COLO829 (cell line): ENCODE results near the gene FKBP5.

Experiments
- DNase-seq: peaks from one replicate; pipeline ENCODE4 v3.0.0; 2012; ENCODE audit warnings: low spot score

FKBP5 gene

DNA sequence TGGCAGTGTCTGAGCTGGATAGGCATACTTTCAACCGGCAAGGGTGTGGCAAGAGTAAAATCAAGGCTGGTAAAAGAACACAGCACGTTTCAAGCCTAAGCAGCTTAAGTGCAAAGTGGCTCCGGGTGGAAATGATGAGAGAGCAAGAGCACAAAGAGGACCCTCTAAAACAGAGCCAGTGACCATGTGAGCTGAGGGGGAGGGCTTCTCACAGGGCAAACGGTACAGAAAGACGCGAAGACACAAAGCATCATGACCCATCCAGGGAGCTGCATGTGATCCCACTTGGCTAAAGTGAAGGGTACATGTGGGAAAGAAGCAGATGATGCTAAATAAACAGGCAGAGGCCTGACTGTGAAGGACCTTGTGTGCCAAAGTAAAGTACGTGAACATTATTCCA is 25.7 kb downstream of the FKBP5 start:
- no peak for DNase-seq

- DNase-seq: no peak
Observed at GRCh38 chr6:35654883-35655282, 33.8 kb downstream of the FKBP5 start.

- DNase-seq: no peak
Observed at GRCh38 chr6:35651244-35651643, 37.5 kb downstream of the FKBP5 start.

GRCh38 chr6:35650015-35650414 is 38.7 kb downstream of the FKBP5 start:
- no peak for DNase-seq

GRCh38 chr6:35648203-35648602 is 40.5 kb downstream of the FKBP5 start:
- DNase-seq: no peak

DNA sequence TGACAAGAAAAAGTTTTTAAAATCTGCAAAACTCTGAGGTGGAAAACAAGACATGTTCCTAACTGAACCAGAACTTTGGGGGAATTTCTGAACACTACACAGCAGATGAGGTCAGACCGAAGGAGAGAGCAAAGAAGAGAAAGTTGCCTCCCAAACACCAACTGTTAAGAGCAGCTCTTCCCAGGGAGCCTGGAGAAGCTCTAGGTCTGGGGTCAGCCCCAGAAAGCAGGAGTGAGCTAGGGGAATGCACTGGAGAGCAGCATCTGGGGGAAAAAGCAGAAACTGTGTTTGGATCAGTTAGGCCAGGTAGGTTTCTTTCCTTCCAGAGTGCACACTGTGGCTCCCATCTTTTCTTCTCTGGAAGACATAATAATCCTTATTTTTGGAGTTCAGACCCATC is 41.3 kb downstream of the FKBP5 start:
- no peak for DNase-seq

- no peak for DNase-seq
Observed at GRCh38 chr6:35643162-35643535, 45.6 kb downstream of the FKBP5 start.

GRCh38 chr6:35642471-35643161 is 46.1 kb downstream of the FKBP5 start:
- no peak for DNase-seq

DNA sequence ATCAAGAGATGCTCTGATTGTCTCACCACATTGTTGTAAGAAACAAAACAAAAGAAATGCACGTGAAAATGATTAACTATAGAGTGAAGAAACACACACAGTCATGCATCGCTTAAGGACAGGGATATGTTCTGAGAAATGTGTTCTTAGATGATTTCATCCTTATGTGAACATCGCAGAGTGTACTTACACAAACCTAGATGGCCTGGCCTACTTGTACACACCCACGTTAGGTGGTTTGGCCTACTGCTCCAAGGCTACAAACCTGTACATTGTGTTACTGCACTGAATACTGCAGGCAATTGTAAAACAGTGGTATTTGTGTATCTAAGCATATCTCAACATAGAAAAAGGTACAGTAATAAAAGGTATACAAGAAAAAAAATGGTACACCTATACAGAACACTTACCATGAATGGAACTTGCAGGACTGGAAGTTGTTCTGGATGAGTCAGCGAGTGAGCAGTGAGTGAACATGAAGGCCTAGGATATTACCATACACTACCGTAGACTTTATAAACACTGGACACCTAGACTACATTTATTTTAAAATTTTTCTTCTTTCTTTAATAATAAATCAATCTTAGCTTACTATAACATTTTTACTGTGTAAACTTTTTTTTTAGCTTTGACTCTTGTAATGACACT is 48.6 kb downstream of the FKBP5 start:
- DNase-seq: no peak

DNA sequence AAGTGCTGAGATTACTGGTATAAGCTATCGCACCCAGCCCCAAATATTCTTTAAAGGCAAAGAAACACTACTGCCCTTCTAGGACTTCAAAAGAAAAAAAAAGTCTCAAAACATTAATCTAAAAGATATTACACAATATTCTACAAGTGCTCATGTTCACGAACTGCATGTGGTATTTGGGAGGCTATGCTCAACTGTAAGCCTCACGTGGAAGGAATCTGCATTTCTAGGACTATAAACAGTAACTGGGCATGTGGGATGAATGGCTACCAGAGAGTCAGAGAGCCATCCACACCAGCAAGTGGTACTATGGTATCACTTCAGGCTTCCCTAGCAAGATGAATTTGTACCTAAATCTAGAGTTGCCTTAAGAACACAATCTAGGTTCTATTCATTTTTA is 50.0 kb downstream of the FKBP5 start:
- DNase-seq: no peak

DNA sequence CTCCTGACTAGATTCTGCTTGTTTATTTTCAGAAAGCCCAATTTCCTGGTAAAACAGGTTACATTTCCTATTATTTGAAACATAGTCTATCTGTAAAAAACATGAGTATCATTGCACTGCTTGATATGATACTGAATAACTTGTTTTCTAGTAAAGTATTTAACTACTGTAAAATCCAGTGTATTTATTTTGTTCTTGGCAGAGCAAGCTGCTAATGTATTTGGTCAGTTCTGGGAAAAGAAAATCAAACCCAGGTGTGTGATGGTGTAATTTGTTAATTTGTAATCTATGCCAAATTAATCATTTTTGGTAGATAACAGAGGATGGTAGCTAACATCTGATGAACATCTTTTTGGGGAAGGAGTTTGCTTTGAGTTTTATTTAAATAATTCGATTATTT is 50.8 kb downstream of the FKBP5 start:
- no peak for DNase-seq

DNA sequence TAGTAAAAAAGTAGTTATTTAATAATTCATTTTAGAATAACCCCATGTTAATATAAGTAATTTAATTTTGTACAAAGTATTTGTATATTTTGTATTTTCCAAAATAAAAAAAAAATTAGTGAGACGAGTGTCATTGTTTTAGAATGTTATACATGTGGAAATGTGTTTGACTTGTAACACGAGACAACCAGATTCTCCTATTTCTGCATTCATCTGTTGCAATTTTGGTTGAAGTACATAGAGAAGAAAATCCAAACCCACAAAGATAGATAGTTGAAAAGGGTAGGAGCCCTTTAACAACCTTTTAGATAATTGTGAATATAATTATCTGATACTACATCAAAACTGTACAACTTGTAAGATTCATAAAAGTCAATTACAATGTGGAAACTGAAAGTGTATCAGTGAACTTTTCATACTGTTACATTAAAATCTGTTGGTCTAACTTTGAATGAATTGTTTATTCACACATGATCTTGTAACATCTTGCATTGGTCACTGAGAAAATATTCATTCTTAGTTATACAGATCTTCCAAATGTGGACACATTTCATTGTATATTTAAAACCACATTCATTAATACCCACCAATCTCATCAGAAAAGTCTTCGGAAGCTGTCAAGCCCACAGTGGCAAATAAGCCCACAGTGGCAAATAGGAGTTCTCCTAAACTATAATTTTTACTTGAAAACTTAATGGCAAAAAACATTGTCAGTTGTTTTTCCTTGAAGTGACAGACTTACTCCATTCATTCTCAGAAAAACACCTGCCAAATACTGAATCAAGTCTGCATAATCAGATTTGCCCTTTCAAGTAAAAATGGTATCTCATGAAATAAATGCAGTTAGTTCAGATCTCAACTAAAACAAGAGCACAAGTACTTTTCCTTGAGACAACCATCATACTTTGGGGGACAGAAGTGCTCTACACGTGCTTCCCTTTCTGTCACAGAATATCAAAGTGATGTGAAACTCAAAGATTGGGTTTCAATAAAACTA is 52.8 kb downstream of the FKBP5 start:
- DNase-seq: no peak

DNA sequence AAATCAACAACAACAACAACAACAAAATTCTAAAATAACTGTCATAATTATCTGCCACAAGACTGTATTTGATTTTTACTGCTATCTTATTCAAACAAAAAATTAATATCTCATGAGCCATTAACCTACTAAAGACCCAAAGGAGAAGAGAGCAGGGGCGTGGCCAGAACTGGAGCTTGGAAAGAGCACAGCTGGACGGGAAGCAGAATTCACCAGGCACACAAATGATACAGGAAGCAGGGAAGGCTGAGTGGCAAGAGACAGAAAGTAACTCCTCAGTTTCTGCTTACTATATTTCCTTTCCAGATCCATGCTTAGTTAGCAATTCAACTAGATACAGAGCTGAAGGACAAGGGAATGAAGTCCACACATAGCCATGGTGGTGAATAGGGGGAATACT is 54.4 kb downstream of the FKBP5 start:
- no peak for DNase-seq

GRCh38 chr6:35633579-35634089 is 55.1 kb downstream of the FKBP5 start:
- DNase-seq: no peak

DNA sequence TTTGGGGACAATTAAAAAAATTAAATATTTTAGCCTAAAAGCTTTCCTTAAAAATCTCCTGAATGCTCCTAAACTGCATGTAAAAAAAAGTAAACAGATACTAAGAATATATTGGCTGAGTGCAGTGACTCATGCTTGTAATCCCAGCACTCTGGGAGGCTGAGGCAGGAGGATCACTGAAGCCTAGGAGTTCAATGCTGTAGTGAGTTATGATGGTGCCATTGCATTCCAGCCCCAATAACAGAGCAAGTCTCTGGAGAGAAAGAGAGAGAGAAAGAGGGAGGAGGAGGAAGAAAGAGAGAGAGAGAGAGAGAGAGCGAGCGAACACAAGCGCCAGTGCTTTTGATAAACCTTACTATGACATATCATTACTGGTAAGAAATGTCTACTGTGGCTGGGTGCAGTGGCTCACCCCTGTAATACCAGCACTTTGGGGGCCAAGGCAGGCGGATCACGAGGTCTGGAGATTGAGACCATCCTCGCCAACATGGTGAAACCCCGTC is 58.8 kb downstream of the FKBP5 start:
- no peak for DNase-seq

GRCh38 chr6:35626401-35626800 is 62.3 kb downstream of the FKBP5 start:
- no peak for DNase-seq

- DNase-seq: no peak
Observed at GRCh38 chr6:35624341-35625070, 64.2 kb downstream of the FKBP5 start.

GRCh38 chr6:35622283-35622682 is 66.4 kb downstream of the FKBP5 start:
- DNase-seq: no peak

GRCh38 chr6:35620706-35621105 is 68.0 kb downstream of the FKBP5 start:
- no peak for DNase-seq

DNA sequence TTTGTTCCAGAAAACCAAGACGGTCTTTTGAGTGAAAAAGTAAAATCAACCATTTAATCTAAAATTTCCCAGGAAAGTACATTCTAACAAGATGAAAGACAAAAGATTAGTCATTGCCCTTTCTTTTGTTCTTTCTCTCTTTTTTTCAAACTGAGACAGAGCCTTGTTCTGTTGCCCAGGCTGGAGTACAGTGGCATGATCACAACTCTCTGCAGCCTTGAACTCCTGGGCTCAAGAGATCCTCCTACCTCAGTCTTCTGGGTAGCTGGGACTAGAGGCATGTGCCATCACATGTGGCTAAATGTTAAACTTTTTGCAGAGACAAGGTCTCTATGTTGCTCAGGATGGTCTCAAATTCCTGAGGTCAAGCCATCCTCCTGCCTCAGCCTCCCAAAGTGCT is 75.0 kb downstream of the FKBP5 start:
- no peak for DNase-seq

GRCh38 chr6:35611240-35611639 is 77.5 kb downstream of the FKBP5 start:
- no peak for DNase-seq

GRCh38 chr6:35610830-35611229 is 77.9 kb downstream of the FKBP5 start:
- DNase-seq: no peak
